Psoas muscle (tissue), 8 donors: ENCODE data around the gene VWA5A. TPM values are rescaled to one million over a fixed set of nuclear protein-coding genes. Genes with fewer than 3 reads are reported as not detected.
"Not testable (repeated sequence)": the region's sequence is repeated elsewhere in the genome, so short reads cannot be mapped to it uniquely, and the experiment has no call there.

Experiments
- ATAC-seq, 4 donors: fragments of 200-7000 bp; cut with Tn5 transposase; one replicate each; pipeline ENCODE4 v1.9.1; 2020; ENCODE audit warnings: moderate library complexity in 3 of 4, mild to moderate bottlenecking in 2 of 4
- DNase-seq, 2 donors: peaks; one replicate each; pipeline ENCODE4 v3.0.0-alpha.2; 2020
- H3K27ac ChIP-seq: fragments of 200-600 bp; one replicate; pipeline ENCODE4 v1.8.0; 2022
- H3K27me3 ChIP-seq, 3 donors: fragments of 200-600 bp in 1 of 3; one replicate each; pipeline versions ENCODE4 v1.6.1 to v1.8.0; 2013 to 2022; ENCODE audit warnings: low read length in 2 of 3, mild to moderate bottlenecking in 2 of 3, moderate library complexity in 1 of 3; ENCODE audit not compliant: insufficient read depth in 3 of 3
- H3K36me3 ChIP-seq, 2 donors: fragments of 200-600 bp in 1 of 2; one replicate each; pipeline versions ENCODE4 v1.6.1 to v1.8.0; 2013 to 2022; ENCODE audit warnings: low read depth in 1 of 2, mild to moderate bottlenecking in 1 of 2, moderate library complexity in 1 of 2; ENCODE audit not compliant: insufficient read depth in 1 of 2
- H3K4me1 ChIP-seq: fragments of 200-600 bp; one replicate; pipeline ENCODE4 v1.8.0; 2022
- H3K4me3 ChIP-seq: fragments of 200-600 bp; one replicate; pipeline ENCODE4 v1.8.0; 2022; ENCODE audit warnings: mild to moderate bottlenecking
- H3K9me3 ChIP-seq: fragments of 200-600 bp; one replicate; pipeline ENCODE4 v1.8.0; 2022
- CTCF ChIP-seq: fragments of 200-600 bp; IDR thresholded peaks from one replicate; pipeline ENCODE4 v1.8.0; 2022; ENCODE audit warnings: antibody characterized with exemption
- WGBS, 3 donors: extraction: QIAGEN DNeasy Blood & Tissue Kit; methylation state at CpG; one replicate each; pipeline versions ENCODE4 v1.1.6 to v1.1.7; 2013; 5-methylcytosine and 5-hydroxymethylcytosine counted together
- intact Hi-C, 2 donors: fragments of 100-400 bp; cut with DNase I; formaldehyde crosslinking; loops; one replicate each; pipeline versions ENCODE4 v1.11.0 to v1.14.2; 2022
- polyA plus RNA-seq, 3 donors: library from polyadenylated mRNA; stranded (reverse); fragments of 200-250 nt; gene quantifications; one replicate each; pipeline ENCODE4 v1.2.3, GENCODE V29; 2013
- total RNA-seq, 4 donors: library from RNA; stranded (reverse); fragmentation: NEBNext Ultra II Directional in 2 of 4; extraction: Animal tissue kit (Norgen Biotek cat#: 25700) in 2 of 4; gene quantifications; one replicate each; pipeline versions ENCODE4 v1.2.1 to v1.2.4, GENCODE V29; 2021 to 2023
- donor health status: healthy with polysubstance abuse.
- donor health status: DM: no; HTN: no; CAD: no; lungs with moderate emphysema.
- donor health status: Bipolar disorder and iron deficiency.
- donor health status: healthy.
- donor health status: DM: yes; HTN: yes; CAD: no.
- donor health status: DM: no; HTN: no; CAD: no.
- donor health status: DM: no; HTN: no; CAD: no.
- donor health status: DM: yes; HTN: yes; CAD: no.

Gene VWA5A
- total and polyA plus RNA-seq, 7 donors: 1.2 to 6.7 (median 3.4) TPM

GRCh38 chr11:124160986-124161385 lies 45.7 kb downstream of the VWA5A start:
- Histone ChIP-seq H3K27me3 (no peaks in the 10 kb centered on the region), H3K9me3 (no peaks in the 10 kb centered on the region), H3K4me1 (no peaks in the 10 kb centered on the region), H3K27ac (no peak overlapping the region), H3K36me3 (no peaks in the 10 kb centered on the region), H3K4me3 (no peak overlapping the region)
- TF ChIP-seq CTCF: no peak
- WGBS, 3 donors: 70 to 75% (median 70%) methylated on average over 5 of the region's 5 CpGs
- intact Hi-C loops: no loop called here
- ATAC-seq (no peak), DNase-seq (no peak)

GRCh38 chr11:124167826-124168231 lies 52.6 kb downstream of the VWA5A start:
- no peak for ATAC-seq
- H3K9me3 ChIP-seq: no peaks in the 10 kb centered on the region
- H3K4me3 ChIP-seq: no peak overlapping the region
- TF ChIP-seq CTCF: no peak
- DNase-seq: no peak
- no peaks in the 10 kb centered on the region for H3K27me3 ChIP-seq
- H3K36me3 ChIP-seq: no peaks in the 10 kb centered on the region
- 65 to 72% (median 67%) methylated on average over 7 of the region's 7 CpGs for WGBS, 3 donors
- no peak overlapping the region for H3K27ac ChIP-seq
- no peaks in the 10 kb centered on the region for H3K4me1 ChIP-seq
- intact Hi-C loops: no loop called here

GRCh38 chr11:124168796-124169195 lies 53.5 kb downstream of the VWA5A start:
- H3K4me1 ChIP-seq: no peaks in the 10 kb centered on the region
- no peak overlapping the region for H3K4me3 ChIP-seq
- ATAC-seq (no peak), DNase-seq (no peak)
- H3K9me3 ChIP-seq: no peaks in the 10 kb centered on the region
- intact Hi-C loops: no loop called here
- H3K36me3 ChIP-seq: no peaks in the 10 kb centered on the region
- no peaks in the 10 kb centered on the region for H3K27me3 ChIP-seq
- TF ChIP-seq CTCF: no peak
- H3K27ac ChIP-seq: no peak overlapping the region

- H3K36me3 ChIP-seq, ATAC-seq, H3K27me3 ChIP-seq, H3K4me3 ChIP-seq, H3K4me1 ChIP-seq, intact Hi-C loops, H3K27ac ChIP-seq, DNase-seq, H3K9me3 ChIP-seq: not testable (repeated sequence)
- 79 to 100% methylated on average over 2 of the region's 12 CpGs; no CpG with 5 or more reads in 1 of the 3 donors for WGBS, 3 donors
These were observed 55.1 kb downstream of the VWA5A start for GRCh38 chr11:124170315-124170714.

GRCh38 chr11:124170801-124171586 lies 55.7 kb downstream of the VWA5A start:
- H3K4me1 ChIP-seq: no peaks in the 10 kb centered on the region
- DNase-seq: no peak
- no peak overlapping the region for H3K4me3 ChIP-seq
- H3K27me3 ChIP-seq: no peaks in the 10 kb centered on the region
- no peak overlapping the region for H3K27ac ChIP-seq
- intact Hi-C loops: no loop called here
- H3K36me3 ChIP-seq: no peaks in the 10 kb centered on the region
- no peak for ATAC-seq
- TF ChIP-seq CTCF: no peak
- no peaks in the 10 kb centered on the region for H3K9me3 ChIP-seq
- 89 to 93% (median 92%) methylated on average over 18 to 38 of the region's 40 CpGs for WGBS, 3 donors
